Upper lobe of left lung (tissue), 6 donors: ENCODE measurements around the gene KRTAP10-2. TPM values are rescaled to one million over a fixed set of nuclear protein-coding genes. Genes with fewer than 3 reads are reported as not detected.

ENCODE experiments used
- ATAC-seq, 2 donors: fragments of 200-7000 bp; cut with Tn5 transposase; one replicate each; pipeline ENCODE4 v1.9.1; 2022; ENCODE audit warnings: mild to moderate bottlenecking in 2 of 2, moderate library complexity in 2 of 2; ENCODE audit not compliant: low FRiP score in 2 of 2
- DNase-seq, 2 donors: peaks; one replicate each; pipeline ENCODE4 v3.0.0-alpha.2; 2019 to 2020
- H3K27ac ChIP-seq, 4 donors: fragments of 200-600 bp; sonication (generic); one replicate each; pipeline ENCODE4 v1.5.1; 2016 to 2019
- H3K27me3 ChIP-seq, 4 donors: fragments of 200-600 bp; sonication (generic); one replicate each; pipeline ENCODE4 v1.5.1; 2017 to 2019
- H3K36me3 ChIP-seq, 4 donors: fragments of 200-600 bp; sonication (generic); one replicate each; pipeline ENCODE4 v1.5.1; 2016 to 2019
- H3K4me1 ChIP-seq, 4 donors: fragments of 200-600 bp; sonication (generic); one replicate each; pipeline ENCODE4 v1.5.1; 2018 to 2019
- H3K4me3 ChIP-seq, 4 donors: fragments of 200-600 bp; sonication (generic); one replicate each; pipeline ENCODE4 v1.5.1; 2017 to 2019; ENCODE audit warnings: mild to moderate bottlenecking in 2 of 4, moderate library complexity in 1 of 4
- H3K9me3 ChIP-seq, 4 donors: fragments of 200-600 bp; sonication (generic); one replicate each; pipeline ENCODE4 v1.5.1; 2018 to 2019
- EP300 ChIP-seq, 4 donors: sonication (generic); formaldehyde crosslinking; IDR thresholded peaks; one replicate each; pipeline ENCODE4 v1.5.1; 2017; ENCODE audit warnings: antibody characterized with exemption in 4 of 4, control low read depth in 2 of 4
- POLR2A ChIP-seq, 4 donors: fragments of 450-650 bp; IDR thresholded peaks; one replicate each; pipeline ENCODE4 v1.5.1; 2016 to 2017; ENCODE audit warnings: antibody characterized with exemption in 4 of 4, mild to moderate bottlenecking in 2 of 4
- POLR2AphosphoS5 ChIP-seq, 2 donors: sonication (generic); formaldehyde crosslinking; IDR thresholded peaks; one replicate each; pipeline ENCODE4 v1.5.1; 2017; ENCODE audit warnings: antibody characterized with exemption in 2 of 2
- WGBS, 2 donors: methylation state at CpG; one replicate each; pipeline ENCODE4 v1.1.5; 2017 to 2018; 5-methylcytosine and 5-hydroxymethylcytosine counted together
- total RNA-seq, 6 donors: library from RNA; depleted of rRNA in 4 of 6; stranded (reverse); fragments of >200 nt in 4 of 6; gene quantifications; one replicate each; pipeline versions ENCODE4 v1.1.0 to v1.2.1, GENCODE V29; 2016 to 2021
- TF ChIP-seq, protein P1 (sequence below), 6 experiments: fragments of 450-650 bp in 4 of 6; fragments of 200-600 bp in 2 of 6; sonication (generic) in 2 of 6; IDR thresholded peaks; one replicate each; pipeline ENCODE4 v1.5.1; 2016 to 2019; ENCODE audit warnings: antibody characterized with exemption in 6 of 6
- donor health status: DM: no; HTN: no; CAD: no; lungs with moderate emphysema.
- donor health status: DM: no; HTN: yes; CAD: no; lungs with severe emphysema.

The KRTAP10-2 gene
- total RNA-seq, 6 donors from 2014 or later = not detected

DNA sequence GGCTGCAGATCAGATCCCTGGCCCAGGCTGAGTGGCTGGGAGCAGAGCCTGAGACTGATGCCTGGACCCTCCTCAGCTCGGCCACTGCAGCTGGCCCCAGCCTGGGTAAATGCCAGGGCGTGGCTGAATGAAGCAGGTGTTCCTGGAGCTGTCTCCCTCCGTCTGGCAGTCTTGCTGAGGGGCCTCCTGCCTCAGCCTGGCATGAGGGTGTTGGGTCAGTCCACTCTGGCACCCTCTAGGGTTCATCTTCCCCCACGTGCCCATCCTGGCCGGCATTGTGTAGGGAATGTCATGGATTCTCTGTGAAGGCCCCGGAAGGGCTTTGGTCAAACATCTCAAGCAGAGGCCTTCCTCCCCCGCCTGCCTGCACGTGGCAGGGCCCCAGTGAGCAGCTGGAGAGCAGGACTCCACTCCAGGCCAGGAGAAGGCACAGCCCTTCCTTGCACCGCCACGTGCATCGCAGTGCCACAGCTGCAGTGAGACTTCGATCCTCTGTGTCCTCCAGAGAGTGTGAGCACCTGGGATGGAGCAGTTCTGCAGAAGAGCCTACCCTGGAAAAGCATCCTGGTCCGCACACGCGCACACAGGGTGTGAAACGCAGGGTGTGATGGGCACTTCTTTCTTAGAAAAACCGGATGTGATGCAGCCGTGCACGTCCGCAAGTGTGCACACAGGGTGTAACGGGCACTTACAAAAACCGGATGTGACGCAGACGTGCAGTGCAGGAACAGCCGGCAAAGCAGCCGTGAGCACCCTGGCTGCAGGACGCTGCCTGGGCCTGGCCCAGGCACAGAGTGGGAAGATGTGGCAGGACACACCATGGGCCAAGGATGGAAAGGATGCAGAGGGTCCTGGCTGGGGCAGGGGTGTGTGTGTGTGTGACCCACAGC, 17.6 kb upstream of the KRTAP10-2 start:
- no peaks in the 10 kb centered on the region for H3K27me3 ChIP-seq
- TF ChIP-seq POLR2AphosphoS5 (IDR thresholded peaks at IDR 0.05) (no peak), POLR2A (IDR thresholded peaks at IDR 0.05) (no peak), EP300 (IDR thresholded peaks at IDR 0.05) (no peak)
- TF ChIP-seq, protein P1, sequence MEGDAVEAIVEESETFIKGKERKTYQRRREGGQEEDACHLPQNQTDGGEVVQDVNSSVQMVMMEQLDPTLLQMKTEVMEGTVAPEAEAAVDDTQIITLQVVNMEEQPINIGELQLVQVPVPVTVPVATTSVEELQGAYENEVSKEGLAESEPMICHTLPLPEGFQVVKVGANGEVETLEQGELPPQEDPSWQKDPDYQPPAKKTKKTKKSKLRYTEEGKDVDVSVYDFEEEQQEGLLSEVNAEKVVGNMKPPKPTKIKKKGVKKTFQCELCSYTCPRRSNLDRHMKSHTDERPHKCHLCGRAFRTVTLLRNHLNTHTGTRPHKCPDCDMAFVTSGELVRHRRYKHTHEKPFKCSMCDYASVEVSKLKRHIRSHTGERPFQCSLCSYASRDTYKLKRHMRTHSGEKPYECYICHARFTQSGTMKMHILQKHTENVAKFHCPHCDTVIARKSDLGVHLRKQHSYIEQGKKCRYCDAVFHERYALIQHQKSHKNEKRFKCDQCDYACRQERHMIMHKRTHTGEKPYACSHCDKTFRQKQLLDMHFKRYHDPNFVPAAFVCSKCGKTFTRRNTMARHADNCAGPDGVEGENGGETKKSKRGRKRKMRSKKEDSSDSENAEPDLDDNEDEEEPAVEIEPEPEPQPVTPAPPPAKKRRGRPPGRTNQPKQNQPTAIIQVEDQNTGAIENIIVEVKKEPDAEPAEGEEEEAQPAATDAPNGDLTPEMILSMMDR (IDR thresholded peaks at IDR 0.05) = no peak
- H3K4me1 ChIP-seq = no peaks in the 10 kb centered on the region
- peaks cover 0 to 11% (median 0%) of the 10 kb centered on the region in 4 donors for H3K9me3 ChIP-seq
- DNase-seq = no peak
- no peaks in the 10 kb centered on the region for H3K36me3 ChIP-seq
- H3K4me3 ChIP-seq = no peak overlapping the region
- WGBS, 2 donors = 80 to 88% methylated on average over 20 to 26 of the region's 27 CpGs
- no peak overlapping the region for H3K27ac ChIP-seq
- ATAC-seq = peak in 1 of 2 donors; percentile 4

DNA sequence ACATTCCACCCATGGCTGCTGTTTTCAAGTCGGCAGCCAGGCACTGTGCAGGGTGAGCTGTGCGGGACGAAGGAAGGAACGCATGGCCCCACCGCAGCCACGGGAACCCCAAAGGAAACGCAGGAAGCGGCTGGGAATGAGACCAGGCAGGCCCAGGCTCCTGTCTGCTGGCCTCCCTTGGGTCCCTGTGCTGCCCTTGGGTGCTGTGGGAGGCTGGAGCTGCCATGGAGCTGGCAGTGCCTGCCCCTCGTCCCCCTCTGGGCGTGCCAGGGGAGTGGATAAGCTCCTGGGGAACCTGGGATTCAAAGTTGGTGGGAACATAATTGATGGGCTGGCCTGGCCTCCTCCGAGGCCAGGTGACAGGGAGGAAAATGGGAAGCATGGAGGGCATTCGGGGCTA, 17.0 kb upstream of the KRTAP10-2 start:
- Histone ChIP-seq H3K36me3 (no peaks in the 10 kb centered on the region), H3K4me3 (no peak overlapping the region), H3K27ac (no peak overlapping the region), H3K27me3 (no peaks in the 10 kb centered on the region), H3K4me1 (no peaks in the 10 kb centered on the region), H3K9me3 (peaks cover 0 to 11% (median 0%) of the 10 kb centered on the region in 4 donors)
- DNase-seq (no peak), ATAC-seq (peak in 1 of 2 donors; percentile 28)
- 65 to 92% methylated on average over 8 to 9 of the region's 12 CpGs for WGBS, 2 donors
- no peak for TF ChIP-seq POLR2A (IDR thresholded peaks at IDR 0.05)
- no peak for TF ChIP-seq POLR2AphosphoS5 (IDR thresholded peaks at IDR 0.05)
- no peak for TF ChIP-seq EP300 (IDR thresholded peaks at IDR 0.05)
- TF ChIP-seq, protein P1 (IDR thresholded peaks at IDR 0.05) = no peak

DNA sequence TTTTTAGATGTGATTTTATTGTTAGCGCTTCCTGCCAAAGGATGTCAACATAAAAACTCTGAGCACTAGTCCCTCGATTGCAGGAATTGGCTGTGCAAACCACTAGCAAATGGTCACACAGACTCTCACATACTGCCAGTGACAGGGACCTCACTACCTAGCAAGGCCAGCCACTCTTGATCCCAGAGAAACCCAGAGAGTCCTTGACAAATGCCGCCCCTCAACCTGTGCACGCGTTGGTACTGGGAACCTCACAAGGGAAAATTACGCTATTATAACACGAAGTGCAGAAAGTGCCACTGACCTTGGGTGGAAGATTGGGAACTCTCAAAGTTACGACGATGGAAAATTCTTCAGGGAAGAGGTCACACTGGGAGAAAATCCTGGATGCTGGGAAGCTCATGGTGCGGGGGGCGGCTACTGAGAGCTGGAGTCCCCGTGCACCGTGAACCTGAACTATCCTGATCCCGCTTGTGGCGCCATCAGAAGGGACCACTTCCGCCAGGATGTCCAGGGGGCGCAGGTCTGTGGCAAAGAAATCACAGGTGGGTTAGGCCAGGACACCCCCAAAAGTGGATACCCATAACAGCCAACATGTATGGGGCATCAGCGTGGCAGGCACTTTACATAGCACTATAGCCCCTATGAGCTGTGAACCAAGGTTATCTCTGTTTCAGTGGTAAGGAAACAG, 16.3 kb upstream of the KRTAP10-2 start:
- DNase-seq = no peak
- ATAC-seq = peak in 1 of 2 donors; percentile 21
- no peak overlapping the region for H3K4me3 ChIP-seq
- H3K27me3 ChIP-seq = no peaks in the 10 kb centered on the region
- TF ChIP-seq POLR2AphosphoS5 (IDR thresholded peaks at IDR 0.05) (no peak), EP300 (IDR thresholded peaks at IDR 0.05) (no peak), POLR2A (IDR thresholded peaks at IDR 0.05) (no peak)
- TF ChIP-seq, protein P1 (IDR thresholded peaks at IDR 0.05) = no peak
- no peaks in the 10 kb centered on the region for H3K36me3 ChIP-seq
- H3K4me1 ChIP-seq = no peaks in the 10 kb centered on the region
- 90 to 92% methylated on average over 18 of the region's 18 CpGs for WGBS, 2 donors
- H3K27ac ChIP-seq = no peak overlapping the region
- H3K9me3 ChIP-seq = peaks cover 0 to 11% (median under 1%) of the 10 kb centered on the region in 4 donors

DNA sequence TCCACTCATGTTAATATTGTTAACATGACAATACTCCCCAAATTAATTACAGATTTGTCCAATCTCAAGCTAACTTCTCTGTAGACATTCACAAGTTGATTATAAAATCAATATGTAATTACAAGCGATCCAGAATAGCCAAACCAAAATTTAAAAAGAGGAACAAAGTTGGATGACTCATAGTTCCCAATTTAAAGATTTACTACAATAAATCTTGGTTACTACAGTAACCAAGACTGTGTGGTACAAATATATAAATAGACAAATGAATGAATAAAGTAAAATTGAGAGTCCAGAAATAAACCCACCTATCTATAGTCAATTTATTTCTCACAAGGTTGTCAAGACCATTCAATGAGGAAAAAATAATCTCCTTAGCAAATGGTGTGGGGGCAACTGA, 15.1 kb upstream of the KRTAP10-2 start:
- DNase-seq (no peak), ATAC-seq (peak in 1 of 2 donors; percentile 38)
- Histone ChIP-seq H3K9me3 (peaks cover 0 to 8% (median 2%) of the 10 kb centered on the region in 4 donors), H3K4me1 (no peaks in the 10 kb centered on the region), H3K4me3 (no peak overlapping the region), H3K27ac (no peak overlapping the region), H3K27me3 (no peaks in the 10 kb centered on the region), H3K36me3 (no peaks in the 10 kb centered on the region)
- WGBS, 2 donors = 71 to 75% methylated on average over 1 of the region's 1 CpG
- TF ChIP-seq, protein P1 (IDR thresholded peaks at IDR 0.05) = no peak
- TF ChIP-seq EP300 (IDR thresholded peaks at IDR 0.05) (no peak), POLR2A (IDR thresholded peaks at IDR 0.05) (no peak), POLR2AphosphoS5 (IDR thresholded peaks at IDR 0.05) (no peak)
